Measurements from ENCODE around the gene ANKRD33B. TPM values are rescaled to one million over a fixed set of nuclear protein-coding genes. Genes with fewer than 3 reads are reported as not detected.
"Not testable (repeated sequence)": the region's sequence is repeated elsewhere in the genome, so short reads cannot be mapped to it uniquely, and the experiment has no call there.

The ANKRD33B gene
- total RNA-seq, 1 experiment from 2014 or later: 3.1 TPM

DNA sequence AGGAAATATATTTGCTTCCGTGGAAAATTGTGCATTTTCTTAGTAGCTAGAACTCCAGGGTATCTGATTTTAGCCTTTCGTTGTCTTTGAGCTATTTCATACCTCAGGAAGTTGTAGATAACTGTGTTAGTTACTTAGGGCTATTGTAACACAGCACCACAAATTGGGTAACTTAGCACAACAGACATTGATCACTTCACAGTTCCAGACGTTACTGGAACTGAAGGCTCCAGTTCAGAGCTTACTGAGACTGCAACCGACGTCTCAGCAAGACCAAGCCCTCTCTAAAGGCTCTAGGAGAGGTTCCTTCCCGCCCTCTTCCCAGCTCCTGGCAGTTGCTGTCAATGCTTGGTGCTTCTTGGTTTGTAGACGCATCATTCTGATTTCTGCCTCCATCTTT, 17.7 kb upstream of the ANKRD33B start:
- no TSS peak for BruUV-seq (replicated peaks)
- TF ChIP-seq CTCF (IDR thresholded peaks at IDR 0.05; ENCODE audit: unreplicated experiment): no peak
- peaks cover 9% of the 10 kb centered on the region for H3K4me1 Mint-ChIP-seq (ENCODE audit: insufficient read depth, unreplicated experiment)
- H3K4me3 Mint-ChIP-seq (ENCODE audit: unreplicated experiment): no peak overlapping the region
- H3K36me3 Mint-ChIP-seq (ENCODE audit: insufficient read depth, unreplicated experiment): peaks cover 6% of the 10 kb centered on the region
- no peak for DNase-seq (ENCODE audit: unreplicated experiment)
- H3K27me3 Mint-ChIP-seq (ENCODE audit: insufficient read depth, unreplicated experiment): no peaks in the 10 kb centered on the region
- intact Hi-C loops (cut with micrococcal nuclease): no loop called here
- H3K27ac Mint-ChIP-seq (ENCODE audit: low read depth, unreplicated experiment): no peak overlapping the region
- ChIA-PET CTCF (interaction anchor here (0.9 kb wide), 1 partner anchor 81 kb away, joined by 3 read pairs; no protein-coding TSS in a partner anchor), POLR2A (no interaction called here)
- no peaks in the 10 kb centered on the region for H3K9me3 Mint-ChIP-seq (ENCODE audit: unreplicated experiment)

- Mint-ChIP-seq H3K27me3 (ENCODE audit: insufficient read depth, unreplicated experiment) (no peaks in the 10 kb centered on the region), H3K9me3 (ENCODE audit: unreplicated experiment) (no peaks in the 10 kb centered on the region), H3K27ac (ENCODE audit: low read depth, unreplicated experiment) (no peak overlapping the region), H3K4me3 (ENCODE audit: unreplicated experiment) (no peak overlapping the region), H3K36me3 (ENCODE audit: insufficient read depth, unreplicated experiment) (peaks cover 12% of the 10 kb centered on the region), H3K4me1 (ENCODE audit: insufficient read depth, unreplicated experiment) (peaks cover 30% of the 10 kb centered on the region)
- intact Hi-C loops (cut with micrococcal nuclease): no loop called here
- ChIA-PET POLR2A (no interaction called here), CTCF (interaction anchor here (0.8 kb wide), 1 partner anchor 96 kb away, joined by 6 read pairs; no protein-coding TSS in a partner anchor)
- no peak for DNase-seq (ENCODE audit: unreplicated experiment)
- no TSS peak for BruUV-seq (replicated peaks)
- TF ChIP-seq CTCF (IDR thresholded peaks at IDR 0.05; ENCODE audit: unreplicated experiment): no peak
Observed at GRCh38 chr5:10548418-10549122, 15.3 kb upstream of the ANKRD33B start.

DNA sequence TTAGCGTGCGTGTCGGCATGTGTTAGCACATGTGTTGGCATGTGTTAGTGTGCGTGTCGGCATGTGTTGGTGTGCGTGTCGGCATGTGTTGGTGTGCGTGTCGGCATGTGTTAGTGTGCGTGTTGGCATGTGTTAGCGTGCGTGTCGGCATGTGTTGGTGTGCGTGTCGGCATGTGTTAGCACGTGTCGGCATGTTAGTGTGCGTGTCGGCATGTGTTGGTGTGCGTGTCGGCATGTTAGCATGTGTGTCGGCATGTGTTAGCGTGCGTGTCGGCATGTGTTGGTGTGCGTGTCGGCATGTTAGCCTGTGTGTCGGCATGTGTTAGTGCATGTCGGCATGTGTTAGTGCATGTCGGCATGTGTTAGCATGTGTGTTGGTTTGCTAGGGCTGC, 14.8 kb upstream of the ANKRD33B start:
- BruUV-seq (replicated peaks); POLR2A ChIA-PET; H3K27ac Mint-ChIP-seq (ENCODE audit: low read depth, unreplicated experiment); DNase-seq (ENCODE audit: unreplicated experiment); intact Hi-C loops (cut with micrococcal nuclease); H3K4me3 Mint-ChIP-seq (ENCODE audit: unreplicated experiment); CTCF ChIA-PET; H3K9me3 Mint-ChIP-seq (ENCODE audit: unreplicated experiment); H3K27me3 Mint-ChIP-seq (ENCODE audit: insufficient read depth, unreplicated experiment): not testable (repeated sequence)
- peaks cover 33% of the 10 kb centered on the region for H3K4me1 Mint-ChIP-seq (ENCODE audit: insufficient read depth, unreplicated experiment)
- H3K36me3 Mint-ChIP-seq (ENCODE audit: insufficient read depth, unreplicated experiment): peaks cover 12% of the 10 kb centered on the region

DNA sequence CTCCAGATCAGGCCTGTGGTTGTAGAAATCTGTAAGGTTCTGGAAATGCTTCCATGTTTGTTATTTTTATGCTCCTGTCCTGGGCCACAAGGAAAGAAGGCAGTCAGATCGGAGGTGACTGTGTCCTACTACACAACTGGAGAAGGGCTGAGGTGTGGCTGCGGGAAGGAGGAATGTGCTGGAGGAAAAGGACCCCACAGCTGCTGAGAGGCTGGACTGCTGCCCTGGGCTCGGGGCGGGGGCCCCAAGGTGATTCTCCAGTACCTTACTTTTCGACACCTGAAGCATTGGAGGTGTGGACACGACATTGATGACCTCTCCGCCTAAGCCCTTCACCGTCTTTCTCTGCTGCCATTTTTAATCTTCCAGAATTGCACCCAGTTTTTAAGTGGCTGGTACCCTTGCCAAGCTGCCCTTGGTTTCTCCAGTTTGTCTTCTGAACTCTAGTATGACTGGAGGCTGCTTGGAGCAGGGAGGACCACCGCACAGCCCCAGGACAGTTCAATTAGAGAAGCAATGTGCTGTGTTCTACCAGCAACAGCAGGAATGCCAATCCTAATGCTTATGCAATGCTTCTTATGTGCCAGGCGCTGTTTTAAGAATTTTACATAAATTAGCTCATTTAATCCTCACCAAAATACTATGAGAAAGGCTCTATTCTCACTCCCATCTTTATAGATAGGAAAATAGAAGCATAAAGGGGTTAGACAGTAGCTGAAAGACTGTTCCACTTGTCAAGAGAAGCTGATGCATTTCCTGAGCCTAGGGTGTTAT, 13.5 kb upstream of the ANKRD33B start:
- peaks cover 45% of the 10 kb centered on the region for H3K4me1 Mint-ChIP-seq (ENCODE audit: insufficient read depth, unreplicated experiment)
- ChIA-PET CTCF (interaction anchor here (0.6 to 1.7 kb wide), 8 partner anchors 10 to 633 kb away, joined by 3 to 7 read pairs (median 3); no protein-coding TSS in a partner anchor), POLR2A (interaction anchor here (0.8 to 3.4 kb wide), 5 partner anchors 8 to 42 kb away, joined by 3 to 16 read pairs (median 3); no protein-coding TSS in a partner anchor)
- peak overlapping the region; percentile 87 for H3K27ac Mint-ChIP-seq (ENCODE audit: low read depth, unreplicated experiment)
- H3K27me3 Mint-ChIP-seq (ENCODE audit: insufficient read depth, unreplicated experiment): no peaks in the 10 kb centered on the region
- TF ChIP-seq CTCF (IDR thresholded peaks at IDR 0.05; ENCODE audit: unreplicated experiment): no peak
- no peak for DNase-seq (ENCODE audit: unreplicated experiment)
- H3K9me3 Mint-ChIP-seq (ENCODE audit: unreplicated experiment): no peaks in the 10 kb centered on the region
- H3K36me3 Mint-ChIP-seq (ENCODE audit: insufficient read depth, unreplicated experiment): peaks cover 12% of the 10 kb centered on the region
- no TSS peak for BruUV-seq (replicated peaks)
- no peak overlapping the region for H3K4me3 Mint-ChIP-seq (ENCODE audit: unreplicated experiment)
- intact Hi-C loops (cut with micrococcal nuclease): loop anchor here (10.0 kb wide), 1 partner anchor 96 kb away; no protein-coding TSS in a partner anchor
